Neural cell (in vitro differentiated cells): ENCODE data around the gene CTNNA2. TPM values are rescaled to one million over a fixed set of nuclear protein-coding genes. Genes with fewer than 3 reads are reported as not detected.

Source experiments
- H2AFZ ChIP-seq: fragments of 200-600, 300-800 bp; sonication (generic), shearing (Covaris generic); 2 replicates; pipeline ENCODE4 v1.6.0; 2014; ENCODE audit warnings: low read depth, mild to moderate bottlenecking, antibody characterized with exemption, low read length, moderate library complexity
- H3F3A ChIP-seq: fragments of 200-600 bp; shearing (Covaris generic); 2 replicates; pipeline ENCODE4 v1.6.1; 2016; ENCODE audit warnings: mild to moderate bottlenecking, moderate library complexity, mixed read lengths, antibody characterized with exemption, low read length; ENCODE audit not compliant: insufficient read depth, poor library complexity, severe bottlenecking
- H3K27ac ChIP-seq: fragments of 200-600, 300-800 bp; sonication (generic), shearing (Covaris generic); 2 replicates; pipeline ENCODE4 v1.5.1; 2014; ENCODE audit warnings: mild to moderate bottlenecking, low read length, moderate library complexity
- H3K27me3 ChIP-seq: fragments of 300-800, 200-600 bp; sonication (generic), shearing (Covaris generic); 2 replicates; pipeline ENCODE4 v1.6.0; 2014; ENCODE audit warnings: mild to moderate bottlenecking, low read depth, low read length, moderate library complexity; ENCODE audit not compliant: insufficient read depth
- H3K36me3 ChIP-seq: fragments of 300-800, 200-600 bp; sonication (generic), shearing (Covaris generic); 2 replicates; pipeline ENCODE4 v1.5.1; 2014; ENCODE audit warnings: mild to moderate bottlenecking, antibody characterized with exemption, low read length, moderate library complexity; ENCODE audit not compliant: insufficient read depth
- H3K4me2 ChIP-seq: fragments of 300-800, 200-600 bp; sonication (generic), shearing (Covaris generic); 2 replicates; pipeline ENCODE4 v1.6.0; 2014; ENCODE audit warnings: mild to moderate bottlenecking, low read length
- H3K4me3 ChIP-seq: fragments of 300-800, 200-600 bp; sonication (generic), shearing (Covaris generic); 2 replicates; pipeline ENCODE4 v1.5.1; 2014; ENCODE audit warnings: mild to moderate bottlenecking, low read length, moderate library complexity
- H3K79me2 ChIP-seq: fragments of 200-600 bp; shearing (Covaris generic); replicated peaks from 2 replicates; pipeline ENCODE4 v1.6.0; 2014; ENCODE audit warnings: mild to moderate bottlenecking, low read length, moderate library complexity; ENCODE audit not compliant: insufficient read depth
- H3K9ac ChIP-seq: fragments of 300-800, 200-600 bp; sonication (generic), shearing (Covaris generic); 2 replicates; pipeline ENCODE4 v1.6.1; 2016; ENCODE audit warnings: mild to moderate bottlenecking, low read length, mixed read lengths
- H3K9me2 ChIP-seq: fragments of 200-600 bp; shearing (Covaris generic); 2 replicates; pipeline ENCODE4 v1.6.1; 2016; ENCODE audit warnings: mild to moderate bottlenecking, low read length, mixed read lengths; ENCODE audit not compliant: insufficient read depth
- H3K9me3 ChIP-seq: fragments of 200-600, 300-800 bp; sonication (generic), shearing (Covaris generic); 2 replicates; pipeline ENCODE4 v1.6.1; 2016; ENCODE audit warnings: mild to moderate bottlenecking, mixed run types, low read length, moderate library complexity, mixed read lengths
- H4K20me1 ChIP-seq: fragments of 200-600 bp; shearing (Covaris generic); 2 replicates; pipeline ENCODE4 v1.6.1; 2016; ENCODE audit warnings: mild to moderate bottlenecking, mixed run types; ENCODE audit not compliant: insufficient read depth
- EP300 ChIP-seq: fragments of 450-650 bp; conservative IDR thresholded peaks from 2 replicates; pipeline ENCODE4 v1.6.1; 2014; ENCODE audit warnings: antibody characterized with exemption, mild to moderate bottlenecking, moderate library complexity; ENCODE audit not compliant: poor library complexity, severe bottlenecking
- EZH2 ChIP-seq: fragments of 200-600, 300-800 bp; shearing (Covaris generic), sonication (generic); IDR thresholded peaks from 2 replicates; pipeline ENCODE4 v1.6.1; 2014; ENCODE audit warnings: antibody characterized with exemption, low read length, borderline replicate concordance, mild to moderate bottlenecking; ENCODE audit not compliant: insufficient read depth, poor library complexity, severe bottlenecking
- MXI1 ChIP-seq: fragments of 450-650 bp; conservative IDR thresholded peaks from 2 replicates; pipeline ENCODE4 v1.6.1; 2014; ENCODE audit warnings: antibody characterized with exemption, mild to moderate bottlenecking; ENCODE audit not compliant: poor library complexity, severe bottlenecking
- POLR2AphosphoS5 ChIP-seq: IDR thresholded peaks from 2 replicates; pipeline ENCODE4 v1.6.1; 2012
- RAD21 ChIP-seq: fragments of 450-650 bp; conservative IDR thresholded peaks from 2 replicates; pipeline ENCODE4 v1.6.1; 2014; ENCODE audit warnings: antibody characterized with exemption, mild to moderate bottlenecking, moderate library complexity
- SMC3 ChIP-seq: fragments of 450-650 bp; conservative IDR thresholded peaks from 2 replicates; pipeline ENCODE4 v1.6.1; 2014; ENCODE audit warnings: antibody characterized with exemption, mild to moderate bottlenecking, moderate library complexity; ENCODE audit not compliant: poor library complexity
- TAF1 ChIP-seq: IDR thresholded peaks from 2 replicates; pipeline ENCODE4 v1.6.1; 2012; ENCODE audit warnings: low read depth
- polyA plus RNA-seq: library from polyadenylated mRNA; depleted of rRNA; stranded (reverse); fragments of >200 nt; gene quantifications from 2 replicates; pipeline ENCODE4 v1.2.3, GENCODE V29; 2014
- TF ChIP-seq, protein P1 (sequence below): fragments of 450-650 bp; IDR thresholded peaks from 2 replicates; pipeline ENCODE4 v1.5.1; 2014; ENCODE audit warnings: antibody characterized with exemption, mild to moderate bottlenecking, moderate library complexity; ENCODE audit not compliant: poor library complexity, severe bottlenecking
- TF ChIP-seq, protein P2 (sequence below): IDR thresholded peaks from 2 replicates; pipeline ENCODE4 v1.6.1; 2012; ENCODE audit warnings: borderline replicate concordance

The CTNNA2 gene
- polyA plus RNA-seq, 1 donor from 2014 or later, result 194 TPM

DNA sequence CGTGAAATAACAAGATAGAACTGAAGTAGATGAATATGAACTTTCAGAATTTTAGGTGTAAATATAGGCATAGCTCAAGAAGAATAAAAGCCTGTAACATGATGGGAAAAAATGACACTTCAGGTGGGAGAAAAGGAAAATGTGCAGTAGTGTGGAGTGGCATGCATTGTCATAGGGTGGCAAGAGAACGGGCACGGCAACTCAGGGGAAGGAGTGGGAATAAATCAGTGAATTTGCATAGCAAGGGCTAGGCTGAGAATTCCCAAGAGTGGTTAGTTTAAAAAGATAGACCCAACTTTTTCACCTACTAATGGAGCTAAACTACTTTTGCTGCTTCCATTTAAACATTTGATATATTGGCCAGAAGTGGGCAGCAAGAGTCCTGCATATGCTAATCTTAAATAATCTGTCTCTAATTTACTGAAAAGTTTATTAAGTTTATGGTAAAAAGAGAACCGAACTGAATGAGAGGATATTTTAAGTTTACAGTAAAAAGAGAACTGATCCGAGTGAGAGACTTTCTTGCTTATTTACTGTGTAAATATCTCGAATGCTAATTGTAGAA is 228.1 kb downstream of the CTNNA2 start:
- Histone ChIP-seq H3K4me3 (no peak overlapping the region), H4K20me1 (no peaks in the 10 kb centered on the region)
- TF ChIP-seq RAD21 (no peak), EP300 (no peak), TAF1 (no peak), MXI1 (no peak), SMC3 (no peak), EZH2 (no peak), POLR2AphosphoS5 (no peak)
- TF ChIP-seq, protein P1, sequence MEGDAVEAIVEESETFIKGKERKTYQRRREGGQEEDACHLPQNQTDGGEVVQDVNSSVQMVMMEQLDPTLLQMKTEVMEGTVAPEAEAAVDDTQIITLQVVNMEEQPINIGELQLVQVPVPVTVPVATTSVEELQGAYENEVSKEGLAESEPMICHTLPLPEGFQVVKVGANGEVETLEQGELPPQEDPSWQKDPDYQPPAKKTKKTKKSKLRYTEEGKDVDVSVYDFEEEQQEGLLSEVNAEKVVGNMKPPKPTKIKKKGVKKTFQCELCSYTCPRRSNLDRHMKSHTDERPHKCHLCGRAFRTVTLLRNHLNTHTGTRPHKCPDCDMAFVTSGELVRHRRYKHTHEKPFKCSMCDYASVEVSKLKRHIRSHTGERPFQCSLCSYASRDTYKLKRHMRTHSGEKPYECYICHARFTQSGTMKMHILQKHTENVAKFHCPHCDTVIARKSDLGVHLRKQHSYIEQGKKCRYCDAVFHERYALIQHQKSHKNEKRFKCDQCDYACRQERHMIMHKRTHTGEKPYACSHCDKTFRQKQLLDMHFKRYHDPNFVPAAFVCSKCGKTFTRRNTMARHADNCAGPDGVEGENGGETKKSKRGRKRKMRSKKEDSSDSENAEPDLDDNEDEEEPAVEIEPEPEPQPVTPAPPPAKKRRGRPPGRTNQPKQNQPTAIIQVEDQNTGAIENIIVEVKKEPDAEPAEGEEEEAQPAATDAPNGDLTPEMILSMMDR, result no peak
- TF ChIP-seq, protein P2, sequence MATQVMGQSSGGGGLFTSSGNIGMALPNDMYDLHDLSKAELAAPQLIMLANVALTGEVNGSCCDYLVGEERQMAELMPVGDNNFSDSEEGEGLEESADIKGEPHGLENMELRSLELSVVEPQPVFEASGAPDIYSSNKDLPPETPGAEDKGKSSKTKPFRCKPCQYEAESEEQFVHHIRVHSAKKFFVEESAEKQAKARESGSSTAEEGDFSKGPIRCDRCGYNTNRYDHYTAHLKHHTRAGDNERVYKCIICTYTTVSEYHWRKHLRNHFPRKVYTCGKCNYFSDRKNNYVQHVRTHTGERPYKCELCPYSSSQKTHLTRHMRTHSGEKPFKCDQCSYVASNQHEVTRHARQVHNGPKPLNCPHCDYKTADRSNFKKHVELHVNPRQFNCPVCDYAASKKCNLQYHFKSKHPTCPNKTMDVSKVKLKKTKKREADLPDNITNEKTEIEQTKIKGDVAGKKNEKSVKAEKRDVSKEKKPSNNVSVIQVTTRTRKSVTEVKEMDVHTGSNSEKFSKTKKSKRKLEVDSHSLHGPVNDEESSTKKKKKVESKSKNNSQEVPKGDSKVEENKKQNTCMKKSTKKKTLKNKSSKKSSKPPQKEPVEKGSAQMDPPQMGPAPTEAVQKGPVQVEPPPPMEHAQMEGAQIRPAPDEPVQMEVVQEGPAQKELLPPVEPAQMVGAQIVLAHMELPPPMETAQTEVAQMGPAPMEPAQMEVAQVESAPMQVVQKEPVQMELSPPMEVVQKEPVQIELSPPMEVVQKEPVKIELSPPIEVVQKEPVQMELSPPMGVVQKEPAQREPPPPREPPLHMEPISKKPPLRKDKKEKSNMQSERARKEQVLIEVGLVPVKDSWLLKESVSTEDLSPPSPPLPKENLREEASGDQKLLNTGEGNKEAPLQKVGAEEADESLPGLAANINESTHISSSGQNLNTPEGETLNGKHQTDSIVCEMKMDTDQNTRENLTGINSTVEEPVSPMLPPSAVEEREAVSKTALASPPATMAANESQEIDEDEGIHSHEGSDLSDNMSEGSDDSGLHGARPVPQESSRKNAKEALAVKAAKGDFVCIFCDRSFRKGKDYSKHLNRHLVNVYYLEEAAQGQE, result no peak

DNA sequence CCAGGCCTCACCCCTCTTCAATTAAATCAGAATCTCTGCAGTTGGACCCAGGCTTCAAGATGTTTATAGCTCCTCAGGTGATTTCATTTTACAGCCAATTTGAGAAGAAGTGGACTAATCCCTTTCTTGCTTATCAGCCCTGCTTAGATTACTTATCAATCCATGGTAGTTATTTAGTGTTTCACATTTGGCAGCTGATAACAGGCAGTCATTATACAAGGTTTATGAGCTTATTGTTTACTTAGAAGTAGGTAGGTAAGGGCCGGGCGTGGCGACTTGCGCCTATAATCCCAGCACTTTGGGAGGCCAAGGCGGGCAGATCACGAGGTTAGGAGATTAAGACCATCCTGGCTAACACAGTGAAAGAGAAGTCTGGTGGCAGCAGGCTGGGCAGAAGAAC is 237.5 kb downstream of the CTNNA2 start:
- no peak overlapping the region for H3K27ac ChIP-seq
- H3K79me2 ChIP-seq, result no peaks in the 10 kb centered on the region
- H3F3A ChIP-seq, result no peaks in the 10 kb centered on the region
- H3K27me3 ChIP-seq, result no peaks in the 10 kb centered on the region
- H3K36me3 ChIP-seq, result no peaks in the 10 kb centered on the region
- H3K9me3 ChIP-seq, result no peaks in the 10 kb centered on the region
- H3K4me2 ChIP-seq, result no peak overlapping the region
- H2AFZ ChIP-seq, result no peak overlapping the region
- no peak overlapping the region for H3K4me3 ChIP-seq
- H3K9me2 ChIP-seq, result no peaks in the 10 kb centered on the region
- no peak overlapping the region for H3K9ac ChIP-seq
- no peaks in the 10 kb centered on the region for H4K20me1 ChIP-seq
- TF ChIP-seq TAF1, result no peak
- no peak for TF ChIP-seq EZH2
- TF ChIP-seq RAD21, result no peak
- TF ChIP-seq SMC3, result no peak
- no peak for TF ChIP-seq POLR2AphosphoS5
- no peak for TF ChIP-seq MXI1
- TF ChIP-seq EP300, result no peak
- TF ChIP-seq, protein P1, result no peak
- TF ChIP-seq, protein P2, result no peak

More for the DNA sequence above, 228.1 kb downstream of the CTNNA2 start:
- Histone ChIP-seq H3K36me3 (no peaks in the 10 kb centered on the region), H3K9me3 (no peaks in the 10 kb centered on the region), H3F3A (no peaks in the 10 kb centered on the region), H3K27me3 (no peaks in the 10 kb centered on the region), H3K27ac (no peak overlapping the region), H3K4me2 (no peak overlapping the region), H3K9ac (no peak overlapping the region), H2AFZ (no peak overlapping the region), H3K79me2 (no peaks in the 10 kb centered on the region), H3K9me2 (no peaks in the 10 kb centered on the region)
